ENCODE results near the gene INPP5A. TPM values are rescaled to one million over a fixed set of nuclear protein-coding genes. Genes with fewer than 3 reads are reported as not detected.

Gene INPP5A
- total and polyA plus RNA-seq, 2 donors (not counting 1 experiment from before 2014, with no cell fraction given) = 9.3 to 87.8 TPM

DNA sequence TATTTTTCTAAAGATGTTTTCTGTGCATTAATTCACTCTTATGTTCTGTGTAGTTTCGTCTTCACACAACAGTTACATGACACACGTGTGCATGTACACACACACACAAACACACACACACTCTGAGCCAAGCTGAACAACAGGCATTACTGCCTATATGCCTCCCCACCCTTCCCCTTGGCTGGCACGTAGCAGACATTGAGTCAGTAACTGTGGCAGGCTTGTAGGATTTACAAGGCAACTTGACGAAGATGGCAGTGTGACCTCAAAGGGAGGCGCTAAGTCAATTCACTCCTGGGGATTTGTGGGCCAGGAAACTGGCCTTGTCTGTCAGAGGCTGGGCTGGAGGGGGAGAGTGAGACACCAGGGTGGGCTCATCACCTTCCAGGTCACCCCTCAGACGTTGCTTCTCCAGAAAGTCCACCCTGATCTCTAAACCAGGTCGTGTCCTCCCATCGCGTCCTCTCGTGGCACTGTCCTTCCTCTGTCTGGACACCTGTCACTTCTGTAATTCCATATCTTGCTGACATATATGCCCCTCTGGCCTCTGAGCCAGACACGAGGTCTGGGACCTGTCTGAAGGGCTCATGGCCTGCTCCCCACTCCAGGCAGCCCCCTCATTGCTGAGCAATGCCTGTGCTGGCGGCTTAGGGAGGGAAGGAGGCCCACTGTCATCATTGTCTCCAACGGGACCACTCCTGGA, 41.1 kb upstream of the INPP5A start:
- no peaks in the 10 kb centered on the region for H4K20me1 ChIP-seq (ENCODE audit: control insufficient read depth, insufficient read depth, low read length, poor library complexity, severe bottlenecking)
- no peaks in the 10 kb centered on the region for H3K9me3 ChIP-seq (ENCODE audit: control extremely low read depth in 1 of 3, control insufficient read depth in 2 of 3, insufficient read depth in 1 of 3, low read length in 2 of 3)
- no peak overlapping the region for H2AFZ ChIP-seq (ENCODE audit: insufficient read depth, low read depth, low read length, poor library complexity, severe bottlenecking)
- no peaks in the 10 kb centered on the region for H3K79me2 ChIP-seq (ENCODE audit: control insufficient read depth, insufficient read depth, low read length)
- Mint-ChIP-seq H3K9me3 (ENCODE audit: insufficient read depth) (no peaks in the 10 kb centered on the region), H3K27me3 (peaks cover 20% of the 10 kb centered on the region), H3K27ac (no peak overlapping the region), H3K4me1 (no peaks in the 10 kb centered on the region), H3K4me3 (no peak overlapping the region)
- ATAC-seq (ENCODE audit: low read depth) (no peak), DNase-seq (no peak)
- no peak for TF ChIP-seq EZH2 (IDR thresholded peaks at IDR 0.05; ENCODE audit: borderline replicate concordance, insufficient read depth, low read depth, low read length, poor library complexity, severe bottlenecking)
- intact Hi-C loops (cut with micrococcal nuclease) = no loop called here
- H3K27ac ChIP-seq (ENCODE audit: low read length in 2 of 2) = no peak overlapping the region
- no peak overlapping the region for H3K4me2 ChIP-seq (replicated peaks; ENCODE audit: low read depth, low read length, poor library complexity, severe bottlenecking)
- POLR2A ChIA-PET = no interaction called here
- CTCF ChIA-PET = no interaction called here
- H3K9ac ChIP-seq (ENCODE audit: low read length) = no peak overlapping the region
- H3K27me3 ChIP-seq (replicated peaks in 1 of 4; ENCODE audit: control extremely low read depth in 1 of 4, control insufficient read depth in 3 of 4, insufficient read depth in 4 of 4, low read length in 3 of 4) = peaks cover 0 to 14% (median 2%) of the 10 kb centered on the region in 4 experiments
- H3K4me3 ChIP-seq (ENCODE audit: control extremely low read depth in 1 of 5, extremely low read depth in 1 of 5, insufficient read depth in 1 of 5, low read depth in 2 of 5, low read length in 4 of 5) = no peak overlapping the region
- no peaks in the 10 kb centered on the region for H3K4me1 ChIP-seq (ENCODE audit: control insufficient read depth in 2 of 2, insufficient read depth in 2 of 2, low read length in 2 of 2)
- H3K36me3 ChIP-seq (replicated peaks in 1 of 2; ENCODE audit: control extremely low read depth in 1 of 2, control insufficient read depth in 1 of 2, extremely low read depth in 1 of 2, insufficient read depth in 2 of 2, low read length in 1 of 2) = no peaks in the 10 kb centered on the region
- WGBS (ENCODE audit: insufficient coverage) = 84% methylated on average over 12 of the region's 13 CpGs

DNA sequence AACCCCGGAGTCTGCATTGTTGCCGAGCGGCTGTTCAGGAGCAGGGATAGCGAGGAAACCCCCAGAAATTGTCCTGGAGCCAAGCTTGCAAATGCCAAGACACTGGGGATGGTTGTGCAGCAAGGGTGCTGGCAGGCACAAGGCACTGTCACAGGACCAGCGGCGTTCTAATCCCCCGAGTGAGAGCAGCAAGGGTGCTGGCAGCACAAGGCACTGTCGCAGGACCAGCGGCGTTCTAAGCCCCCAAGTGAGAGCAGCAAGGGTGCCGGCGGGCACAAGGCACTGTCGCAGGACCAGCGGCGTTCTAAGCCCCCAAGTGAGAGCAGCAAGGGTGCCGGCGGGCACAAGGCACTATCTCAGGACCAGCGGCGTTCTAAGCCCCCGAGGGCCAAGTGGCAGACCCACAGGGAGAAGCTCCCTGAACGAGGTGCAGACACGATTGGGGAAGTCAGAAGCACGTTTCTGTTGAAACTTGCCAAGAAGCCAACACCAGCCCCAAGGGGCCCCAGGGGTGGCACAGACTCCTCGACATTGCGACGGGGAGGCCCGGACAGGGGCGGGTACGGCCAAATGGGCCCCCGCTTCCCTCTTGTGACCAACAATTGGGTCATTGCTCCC, 40.4 kb upstream of the INPP5A start:
- POLR2A ChIA-PET = interaction anchor here (0.7 kb wide), 1 partner anchor 46 kb away, joined by 5 read pairs; no protein-coding TSS in a partner anchor
- Histone ChIP-seq H3K4me2 (replicated peaks; ENCODE audit: low read depth, low read length, poor library complexity, severe bottlenecking) (no peak overlapping the region), H3K27me3 (replicated peaks in 1 of 4; ENCODE audit: control extremely low read depth in 1 of 4, control insufficient read depth in 3 of 4, insufficient read depth in 4 of 4, low read length in 3 of 4) (peaks cover 0 to 14% (median 2%) of the 10 kb centered on the region in 4 experiments), H3K4me3 (ENCODE audit: control extremely low read depth in 1 of 5, extremely low read depth in 1 of 5, insufficient read depth in 1 of 5, low read depth in 2 of 5, low read length in 4 of 5) (no peak overlapping the region), H3K36me3 (replicated peaks in 1 of 2; ENCODE audit: control extremely low read depth in 1 of 2, control insufficient read depth in 1 of 2, extremely low read depth in 1 of 2, insufficient read depth in 2 of 2, low read length in 1 of 2) (no peaks in the 10 kb centered on the region), H3K79me2 (ENCODE audit: control insufficient read depth, insufficient read depth, low read length) (no peaks in the 10 kb centered on the region), H3K9ac (ENCODE audit: low read length) (no peak overlapping the region), H4K20me1 (ENCODE audit: control insufficient read depth, insufficient read depth, low read length, poor library complexity, severe bottlenecking) (no peaks in the 10 kb centered on the region), H2AFZ (ENCODE audit: insufficient read depth, low read depth, low read length, poor library complexity, severe bottlenecking) (no peak overlapping the region), H3K4me1 (ENCODE audit: control insufficient read depth in 2 of 2, insufficient read depth in 2 of 2, low read length in 2 of 2) (no peaks in the 10 kb centered on the region), H3K9me3 (ENCODE audit: control extremely low read depth in 1 of 3, control insufficient read depth in 2 of 3, insufficient read depth in 1 of 3, low read length in 2 of 3) (no peaks in the 10 kb centered on the region), H3K27ac (ENCODE audit: low read length in 2 of 2) (no peak overlapping the region)
- DNase-seq (no peak), ATAC-seq (ENCODE audit: low read depth) (no peak)
- H3K4me1 Mint-ChIP-seq = no peaks in the 10 kb centered on the region
- H3K9me3 Mint-ChIP-seq (ENCODE audit: insufficient read depth) = no peaks in the 10 kb centered on the region
- intact Hi-C loops (cut with micrococcal nuclease) = no loop called here
- CTCF ChIA-PET = no interaction called here
- no peak overlapping the region for H3K4me3 Mint-ChIP-seq
- TF ChIP-seq CTCF (IDR thresholded peaks at IDR 0.05) (no peak), EZH2 (IDR thresholded peaks at IDR 0.05; ENCODE audit: borderline replicate concordance, insufficient read depth, low read depth, low read length, poor library complexity, severe bottlenecking) (no peak)
- WGBS (ENCODE audit: insufficient coverage) = 50% methylated on average over 30 of the region's 30 CpGs
- peaks cover 20% of the 10 kb centered on the region for H3K27me3 Mint-ChIP-seq
- no peak overlapping the region for H3K27ac Mint-ChIP-seq
